IMR-90 (cell line): ENCODE results near the gene PCK2. TPM values are rescaled to one million over a fixed set of nuclear protein-coding genes. Genes with fewer than 3 reads are reported as not detected.

ENCODE experiments used
- ATAC-seq: fragments of 200-7000 bp; cut with Tn5 transposase; 2 replicates; pipeline ENCODE4 v1.9.1; 2020; ENCODE audit warnings: low read depth, mild to moderate bottlenecking, moderate library complexity
- BruUV-seq: library from RNA; stranded (reverse); fragments of 400-500 nt; replicated peaks from 2 replicates; lab custom pipeline; 2021; lab: Mats Ljungman, UMichigan
- CTCF ChIA-PET: fragments of 300-600 bp; formaldehyde crosslinking; extraction: SDS; loops from one replicate; lab custom pipeline; 2021; ENCODE audit warnings: antibody characterized with exemption; lab: Yijun Ruan, JAX
- POLR2A ChIA-PET: fragments of 300-600 bp; sonication (Branson Sonifier 250); formaldehyde crosslinking; loops from one replicate; lab custom pipeline; 2022; ENCODE audit warnings: antibody characterized with exemption; ENCODE audit not compliant: unreplicated experiment; lab: Charles Lee
- DNase-seq: peaks from one replicate; pipeline ENCODE4 v3.0.0; 2013
- H2AFZ ChIP-seq: replicated peaks from 2 replicates; pipeline ENCODE3; 2013; ENCODE audit warnings: low read length, mild to moderate bottlenecking; ENCODE audit not compliant: poor library complexity
- H2AK5ac ChIP-seq: 2 replicates; pipeline ENCODE4 v1.6.1; 2013; ENCODE audit warnings: low read depth, low read length, inconsistent platforms
- H2AK9ac ChIP-seq: replicated peaks from 2 replicates; pipeline ENCODE3; 2013; ENCODE audit warnings: mild to moderate bottlenecking, low read depth, low read length, moderate library complexity; ENCODE audit not compliant: poor library complexity
- H2BK120ac ChIP-seq: 2 replicates; pipeline ENCODE4 v1.6.1; 2013; ENCODE audit warnings: low read depth, low read length, inconsistent platforms
- H2BK15ac ChIP-seq: 3 replicates; pipeline ENCODE4 v1.6.1; 2013; ENCODE audit warnings: low read depth, low read length, inconsistent platforms
- H2BK20ac ChIP-seq: 2 replicates; pipeline ENCODE4 v1.6.1; 2013; ENCODE audit warnings: low read depth, mild to moderate bottlenecking, inconsistent platforms, low read length, moderate library complexity
- H2BK5ac ChIP-seq: 2 replicates; pipeline ENCODE4 v1.6.1; 2013; ENCODE audit warnings: mild to moderate bottlenecking, low read depth, low read length, inconsistent platforms; ENCODE audit not compliant: poor library complexity, severe bottlenecking
- H3K14ac ChIP-seq: replicated peaks from 2 replicates; pipeline ENCODE4 v1.6.1; 2013; ENCODE audit warnings: low read depth, low read length, inconsistent platforms
- H3K18ac ChIP-seq: 2 replicates; pipeline ENCODE4 v1.6.1; 2013; ENCODE audit warnings: low read depth, low read length, control low read depth
- H3K23ac ChIP-seq: 2 replicates; pipeline ENCODE4 v1.6.1; 2013; ENCODE audit warnings: low read depth, low read length, inconsistent platforms
- H3K27ac ChIP-seq: 2 replicates; pipeline ENCODE4 v1.5.1; 2013; ENCODE audit warnings: mild to moderate bottlenecking, control low read depth, low read length; ENCODE audit not compliant: insufficient read depth
- H3K27me3 ChIP-seq: 2 replicates; pipeline ENCODE4 v1.6.1; 2013; ENCODE audit warnings: low read length; ENCODE audit not compliant: control insufficient read depth, insufficient read depth
- H3K36me3 ChIP-seq: 2 replicates; pipeline ENCODE4 v1.6.1; 2013; ENCODE audit warnings: low read length, mixed read lengths; ENCODE audit not compliant: control insufficient read depth, insufficient read depth
- H3K4ac ChIP-seq: 2 replicates; pipeline ENCODE4 v1.6.1; 2013; ENCODE audit warnings: low read depth, low read length, inconsistent platforms
- H3K4me1 ChIP-seq: 2 replicates; pipeline ENCODE4 v1.6.1; 2013; ENCODE audit warnings: low read length, mixed read lengths; ENCODE audit not compliant: control insufficient read depth, insufficient read depth
- H3K4me2 ChIP-seq: 2 replicates; pipeline ENCODE4 v1.6.1; 2013; ENCODE audit warnings: low read depth, mild to moderate bottlenecking, control low read depth, low read length, moderate library complexity
- H3K4me3 ChIP-seq: 2 replicates; pipeline ENCODE4 v1.5.1; 2013; ENCODE audit warnings: low read depth, mild to moderate bottlenecking, control low read depth, low read length, moderate library complexity; ENCODE audit not compliant: insufficient read depth
- H3K56ac ChIP-seq: 2 replicates; pipeline ENCODE4 v1.6.1; 2013; ENCODE audit warnings: low read length, inconsistent platforms; ENCODE audit not compliant: insufficient read depth; ENCODE audit errors: extremely low read depth
- H3K79me1 ChIP-seq, 2 experiments: 2 replicates each; pipeline ENCODE4 v1.6.1; 2013; ENCODE audit warnings: low read length in 2 of 2, inconsistent platforms in 1 of 2, low read depth in 1 of 2
- H3K9ac ChIP-seq: 2 replicates; pipeline ENCODE4 v1.6.1; 2013; ENCODE audit warnings: low read depth, low read length, control low read depth
- H3K9me1 ChIP-seq: 2 replicates; pipeline ENCODE4 v1.6.1; 2013; ENCODE audit warnings: low read length, inconsistent platforms; ENCODE audit not compliant: insufficient read depth
- H3K9me3 ChIP-seq: 2 replicates; pipeline ENCODE4 v1.6.1; 2013; ENCODE audit warnings: low read length; ENCODE audit not compliant: control insufficient read depth, insufficient read depth
- H4K20me1 ChIP-seq: 2 replicates; pipeline ENCODE4 v1.6.1; 2013; ENCODE audit warnings: low read length, inconsistent platforms; ENCODE audit not compliant: insufficient read depth
- H4K5ac ChIP-seq: 2 replicates; pipeline ENCODE4 v1.6.1; 2013; ENCODE audit warnings: mild to moderate bottlenecking, low read depth, low read length, control low read depth
- H4K8ac ChIP-seq, 2 experiments: 2 replicates each; pipeline ENCODE4 v1.6.1; 2013; ENCODE audit warnings: low read depth in 2 of 2, low read length in 2 of 2, control low read depth in 1 of 2, inconsistent platforms in 1 of 2
- H4K91ac ChIP-seq: 2 replicates; pipeline ENCODE4 v1.6.1; 2013; ENCODE audit warnings: low read depth, low read length, inconsistent platforms; ENCODE audit not compliant: insufficient read depth
- BHLHE40 ChIP-seq: fragments of 150-350 bp; IDR thresholded peaks from 2 replicates; pipeline ENCODE4 v1.6.1; 2016; ENCODE audit warnings: mild to moderate bottlenecking, low read depth, low read length
- CEBPB ChIP-seq: IDR thresholded peaks from 2 replicates; pipeline ENCODE4 v1.6.1; 2012; ENCODE audit warnings: low read depth, low read length, improper control_type of control experiment
- CHD1 ChIP-seq: IDR thresholded peaks from 2 replicates; pipeline ENCODE4 v1.6.1; 2012; ENCODE audit warnings: low read depth, low read length, improper control_type of control experiment
- CTCF ChIP-seq: conservative IDR thresholded peaks from 2 replicates; pipeline ENCODE4 v1.5.1; 2012; ENCODE audit warnings: mild to moderate bottlenecking, low read depth, low read length, improper control_type of control experiment
- ELK1 ChIP-seq: fragments of 150-350 bp; IDR thresholded peaks from 2 replicates; pipeline ENCODE4 v1.6.1; 2016; ENCODE audit warnings: low read depth, mild to moderate bottlenecking, low read length, moderate library complexity, borderline replicate concordance
- FOS ChIP-seq: fragments of 150-350 bp; IDR thresholded peaks from 2 replicates; pipeline ENCODE4 v1.6.1; 2016; ENCODE audit warnings: low read depth, low read length
- NFE2L2 ChIP-seq: fragments of 150-350 bp; IDR thresholded peaks from 2 replicates; pipeline ENCODE4 v1.6.1; 2016; ENCODE audit warnings: low read depth, mild to moderate bottlenecking, low read length
- RAD21 ChIP-seq: IDR thresholded peaks from 2 replicates; pipeline ENCODE4 v1.6.1; 2012; ENCODE audit warnings: low read length, improper control_type of control experiment
- RCOR1 ChIP-seq: IDR thresholded peaks from 2 replicates; pipeline ENCODE4 v1.6.1; 2012; ENCODE audit warnings: mild to moderate bottlenecking, low read length, improper control_type of control experiment; ENCODE audit not compliant: insufficient replicate concordance
- RFX5 ChIP-seq: IDR thresholded peaks from 2 replicates; pipeline ENCODE4 v1.8.0; 2012; ENCODE audit warnings: low read depth, mild to moderate bottlenecking, low read length, moderate library complexity
- SMC3 ChIP-seq: fragments of 150-350 bp; IDR thresholded peaks from 2 replicates; pipeline ENCODE4 v1.6.1; 2016; ENCODE audit warnings: low read depth, mild to moderate bottlenecking, antibody characterized with exemption, low read length, moderate library complexity
- WGBS, 2 experiments: methylation state at CpG; one replicate each; pipeline versions ENCODE4 v1.1.5 to v1.1.7; 2013; ENCODE audit warnings: missing lambda C conversion rate in 2 of 2; ENCODE audit not compliant: insufficient read length in 1 of 2; ENCODE audit errors: extremely low coverage in 2 of 2; 5-methylcytosine and 5-hydroxymethylcytosine counted together
- dilution Hi-C: fragments of 300-500 bp; cut with HindIII; formaldehyde crosslinking; loops from one replicate; pipeline ENCODE4 v1.14.3; 2018; ENCODE audit warnings: low sequenced_read_pairs; ENCODE audit not compliant: unreplicated experiment
- in situ Hi-C: fragments of 300-500 bp; cut with MboI; formaldehyde crosslinking; loops from 3 replicates; pipeline ENCODE4 v1.14.3; 2019; ENCODE audit warnings: low sequenced_read_pairs, inconsistent platforms, mixed read lengths
- intact Hi-C: fragments of 100-400 bp; cut with micrococcal nuclease; formaldehyde crosslinking; loops from 2 replicates; pipeline ENCODE4 v1.10.0; 2022
- polyA plus RNA-seq, 3 experiments: library from polyadenylated mRNA; depleted of rRNA; stranded (reverse); fragments of >200 nt; gene quantifications; 2 replicates each; pipeline ENCODE4 v1.2.3, GENCODE V29; 2012; ENCODE audit warnings: low replicate concordance in 1 of 3
- total RNA-seq: library from RNA; depleted of rRNA; stranded (reverse); fragments of >200 nt; gene quantifications from 2 replicates; pipeline ENCODE4 v1.2.3, GENCODE V29; 2012

PCK2 gene
- total and polyA plus RNA-seq, 2 of the 4 experiments (the other 2 are of a cell fraction), result 13.4 to 29.4 TPM

- TF ChIP-seq FOS (no peak), CTCF (no peak), BHLHE40 (no peak), RAD21 (no peak), RFX5 (no peak), CEBPB (no peak), CHD1 (no peak), SMC3 (no peak), ELK1 (no peak), RCOR1 (no peak), NFE2L2 (no peak)
- H4K20me1 ChIP-seq, result peaks cover 6% of the 10 kb centered on the region; the same call in 1 of the 2 replicates
- no peak overlapping the region for H2BK15ac ChIP-seq
- no peak overlapping the region for H2AK9ac ChIP-seq
- BruUV-seq, result no TSS peak
- no peak overlapping the region for H3K27ac ChIP-seq
- no peak overlapping the region for H2BK120ac ChIP-seq
- no peak overlapping the region for H4K91ac ChIP-seq
- no peak overlapping the region for H2BK20ac ChIP-seq
- H3K9me1 ChIP-seq, result peaks cover 8% of the 10 kb centered on the region; the same call in 1 of the 2 replicates
- H3K4ac ChIP-seq, result no peak overlapping the region
- intact Hi-C loops, result no loop called here
- no peak overlapping the region for H2AK5ac ChIP-seq
- H3K4me3 ChIP-seq, result no peak overlapping the region
- peaks cover 40% of the 10 kb centered on the region for H3K36me3 ChIP-seq
- H3K56ac ChIP-seq, result no peak overlapping the region
- H3K4me2 ChIP-seq, result no peak overlapping the region
- DNase-seq, result no peak
- no peak overlapping the region for H4K8ac ChIP-seq
- H3K27me3 ChIP-seq, result no peaks in the 10 kb centered on the region
- H3K79me1 ChIP-seq, result peaks cover 0 to 8% of the 10 kb centered on the region in 2 experiments; a peak in 1 of 4 replicates
- no peak overlapping the region for H3K14ac ChIP-seq
- H3K4me1 ChIP-seq, result no peaks in the 10 kb centered on the region
- dilution Hi-C loops, result no loop called here
- H3K18ac ChIP-seq, result no peak overlapping the region
- H2AFZ ChIP-seq, result no peak overlapping the region
- H3K9ac ChIP-seq, result no peak overlapping the region
- H2BK5ac ChIP-seq, result no peak overlapping the region
- CTCF ChIA-PET, result interaction anchor here (1.5 kb wide), 1 partner anchor 23 kb away, joined by 3 read pairs; no protein-coding TSS in a partner anchor
- H3K23ac ChIP-seq, result no peak overlapping the region
- 92% methylated on average over 9 of the region's 13 CpGs; no CpG with 5 or more reads in 1 of the 2 experiments for WGBS, 2 experiments
- no peak overlapping the region for H4K5ac ChIP-seq
- no peaks in the 10 kb centered on the region; the same call in 1 of the 2 replicates for H3K9me3 ChIP-seq
- ATAC-seq, result no peak
- POLR2A ChIA-PET, result no interaction called here
- in situ Hi-C loops, result no loop called here
Measured at GRCh38 chr14:24103451-24103850, 9.3 kb downstream of the PCK2 start.
